Astrocyte of the cerebellum (primary cell): ENCODE results near the gene GAB1.

Source experiments
- DNase-seq: peaks from one replicate; pipeline ENCODE4 v3.0.0-alpha.2; 2011; ENCODE audit warnings: low read depth
- H3K4me3 ChIP-seq: 2 replicates; pipeline ENCODE4 v1.5.1; 2011; ENCODE audit warnings: mild to moderate bottlenecking, low read depth, low read length, moderate library complexity
- in situ Hi-C: cut with HindIII; loops from 2 replicates; pipeline ENCODE4 v1.10.0; 2017; ENCODE audit warnings: low sequenced_read_pairs
- TF ChIP-seq, protein P1 (sequence below): IDR thresholded peaks from 2 replicates; pipeline ENCODE4 v1.5.1; 2012; ENCODE audit warnings: low read length, low read depth, moderate library complexity, mild to moderate bottlenecking; ENCODE audit errors: missing control alignments

Gene GAB1

DNA sequence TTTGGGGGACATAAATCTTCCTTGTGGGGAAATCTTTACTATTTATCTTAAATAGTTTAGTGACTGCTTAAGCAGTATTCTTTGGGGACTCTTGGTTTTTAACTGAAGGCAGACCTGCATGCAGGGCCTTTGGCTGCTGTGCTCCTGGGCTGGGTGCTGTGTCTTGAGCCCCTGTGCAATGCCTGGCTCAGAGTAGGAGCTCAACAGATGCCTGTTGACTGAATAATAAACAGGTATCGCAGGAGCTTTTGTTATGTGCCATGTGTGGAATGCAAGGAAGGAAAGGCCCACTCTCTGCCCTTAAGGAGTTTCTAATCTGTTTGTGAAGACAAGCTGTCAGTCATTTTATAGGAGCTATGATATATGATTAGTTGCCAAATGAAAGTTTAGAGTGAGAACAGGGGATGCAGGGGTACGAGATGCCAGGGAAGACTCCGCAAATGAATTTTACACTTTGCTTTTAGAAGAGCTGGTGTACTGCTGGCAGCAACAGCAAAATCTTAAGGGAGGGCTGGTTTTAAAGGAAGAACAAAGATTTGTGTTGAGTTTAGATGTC, 6.7 kb downstream of the GAB1 start:
- DNase-seq = no peak
- in situ Hi-C loops = no loop called here
- no peak overlapping the region for H3K4me3 ChIP-seq
- TF ChIP-seq, protein P1, sequence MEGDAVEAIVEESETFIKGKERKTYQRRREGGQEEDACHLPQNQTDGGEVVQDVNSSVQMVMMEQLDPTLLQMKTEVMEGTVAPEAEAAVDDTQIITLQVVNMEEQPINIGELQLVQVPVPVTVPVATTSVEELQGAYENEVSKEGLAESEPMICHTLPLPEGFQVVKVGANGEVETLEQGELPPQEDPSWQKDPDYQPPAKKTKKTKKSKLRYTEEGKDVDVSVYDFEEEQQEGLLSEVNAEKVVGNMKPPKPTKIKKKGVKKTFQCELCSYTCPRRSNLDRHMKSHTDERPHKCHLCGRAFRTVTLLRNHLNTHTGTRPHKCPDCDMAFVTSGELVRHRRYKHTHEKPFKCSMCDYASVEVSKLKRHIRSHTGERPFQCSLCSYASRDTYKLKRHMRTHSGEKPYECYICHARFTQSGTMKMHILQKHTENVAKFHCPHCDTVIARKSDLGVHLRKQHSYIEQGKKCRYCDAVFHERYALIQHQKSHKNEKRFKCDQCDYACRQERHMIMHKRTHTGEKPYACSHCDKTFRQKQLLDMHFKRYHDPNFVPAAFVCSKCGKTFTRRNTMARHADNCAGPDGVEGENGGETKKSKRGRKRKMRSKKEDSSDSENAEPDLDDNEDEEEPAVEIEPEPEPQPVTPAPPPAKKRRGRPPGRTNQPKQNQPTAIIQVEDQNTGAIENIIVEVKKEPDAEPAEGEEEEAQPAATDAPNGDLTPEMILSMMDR = no peak

DNA sequence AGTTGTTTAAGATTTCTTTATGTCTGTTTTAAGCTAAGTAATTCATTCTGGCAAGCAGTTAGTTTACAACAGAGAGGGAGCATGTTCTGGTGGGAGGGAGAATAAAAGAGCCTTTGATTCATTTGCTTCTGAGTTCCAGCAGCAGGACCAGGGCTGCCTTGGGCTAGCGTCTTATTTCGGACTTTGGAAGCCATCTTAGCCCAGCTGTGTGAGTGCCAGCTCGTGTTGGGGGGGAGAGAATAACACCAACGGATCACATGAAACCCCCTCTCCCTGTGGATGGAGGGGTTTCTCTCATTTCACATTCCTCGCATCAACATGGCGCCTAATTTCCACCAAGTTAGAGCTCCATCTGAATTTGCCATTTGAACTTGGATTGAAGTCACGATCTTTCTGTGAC, 7.4 kb downstream of the GAB1 start:
- in situ Hi-C loops = no loop called here
- no peak overlapping the region for H3K4me3 ChIP-seq
- TF ChIP-seq, protein P1 = no peak

DNA sequence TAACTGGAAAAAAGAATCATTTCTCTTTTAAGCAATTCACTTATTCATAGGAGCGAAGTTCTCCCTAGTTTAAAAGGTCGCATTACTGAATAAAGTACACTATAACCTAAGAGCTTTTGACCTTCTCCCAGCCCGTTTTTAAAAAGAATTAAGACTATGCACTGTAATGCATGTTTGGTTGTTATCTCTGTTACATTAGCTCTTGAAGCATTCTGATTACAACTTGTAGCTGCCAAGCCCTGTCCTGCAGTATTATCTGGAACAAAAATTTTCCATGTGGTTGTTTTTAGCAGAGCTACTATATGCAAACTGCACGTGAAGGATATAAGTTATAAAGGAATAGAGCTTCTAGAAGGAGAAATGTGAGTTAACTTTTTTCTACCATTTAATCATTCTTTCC, 8.1 kb downstream of the GAB1 start:
- no peak overlapping the region for H3K4me3 ChIP-seq
- TF ChIP-seq, protein P1 = no peak
- in situ Hi-C loops = no loop called here
- DNase-seq = no peak

More for the DNA sequence above, 7.4 kb downstream of the GAB1 start:
- DNase-seq = no peak

DNA sequence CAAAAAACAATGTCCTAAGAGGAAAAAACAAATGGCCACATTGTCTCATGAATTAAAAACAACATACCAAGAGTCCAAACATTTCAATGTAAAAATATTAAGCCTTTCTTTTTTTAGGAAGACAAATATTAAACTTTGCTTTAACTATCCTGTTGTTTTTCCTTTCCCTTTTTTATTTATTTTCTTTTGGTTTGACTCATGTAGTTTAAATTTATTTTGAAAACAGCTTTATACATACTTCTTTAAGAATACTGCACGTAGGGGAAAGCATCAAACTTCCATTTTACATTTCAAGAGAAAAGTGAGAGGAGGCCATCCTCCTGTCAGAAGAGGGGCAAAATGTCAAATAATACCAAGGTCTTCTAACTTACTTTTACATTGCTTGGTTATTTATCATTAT, 8.7 kb downstream of the GAB1 start:
- DNase-seq = no peak
- TF ChIP-seq, protein P1 = no peak
- no peak overlapping the region for H3K4me3 ChIP-seq
- in situ Hi-C loops = no loop called here

DNA sequence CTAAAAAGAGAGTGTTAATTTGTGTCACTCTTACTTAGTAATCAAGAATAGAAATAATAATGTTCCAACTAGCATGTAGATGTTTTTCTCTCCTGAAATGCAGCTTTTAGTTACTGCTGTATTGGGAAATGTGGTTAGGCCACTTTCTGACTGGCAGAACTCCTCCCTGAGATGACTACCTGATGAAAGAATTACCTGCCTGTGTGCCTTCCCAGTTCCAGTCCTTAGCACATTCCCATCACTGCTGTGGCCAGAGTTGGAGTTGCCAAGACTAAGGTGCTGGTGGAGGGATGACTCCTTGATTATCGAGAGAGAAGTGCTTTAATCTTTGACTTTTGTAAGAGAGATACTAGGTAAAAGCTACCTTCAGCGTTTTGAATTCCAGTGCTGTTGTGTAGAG, 9.5 kb downstream of the GAB1 start:
- TF ChIP-seq, protein P1 = no peak
- H3K4me3 ChIP-seq = no peak overlapping the region
- in situ Hi-C loops = no loop called here
- DNase-seq = no peak

DNA sequence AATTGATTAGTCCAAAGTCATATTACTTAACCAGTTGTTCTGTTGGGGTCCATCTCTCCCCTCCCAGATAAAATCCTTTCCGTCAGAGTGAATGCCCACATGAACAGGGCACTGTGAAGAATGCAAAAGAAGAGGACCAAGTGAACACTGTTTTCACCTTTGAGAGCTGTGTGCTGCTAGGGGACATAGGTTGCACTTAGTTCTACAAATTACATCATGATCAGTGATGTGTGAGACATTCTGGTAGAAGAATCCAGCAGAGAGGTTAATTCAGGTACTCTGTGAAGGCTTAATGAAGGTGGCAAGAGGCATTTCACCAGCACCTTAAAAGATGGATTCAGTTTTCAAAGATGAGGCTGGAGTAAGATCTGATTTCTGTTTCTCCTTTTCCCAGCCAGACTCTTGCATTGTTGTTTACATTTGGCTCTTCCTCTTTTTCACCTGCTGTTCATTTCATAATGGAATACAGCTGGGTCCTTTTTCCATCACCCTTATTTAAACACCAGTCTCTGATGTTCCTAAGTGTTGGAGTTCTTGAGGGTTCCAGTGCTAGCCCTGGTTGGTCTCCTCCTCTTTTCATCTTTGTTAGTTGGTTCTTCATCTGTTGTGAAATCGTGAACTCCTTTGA, 10.9 kb downstream of the GAB1 start:
- TF ChIP-seq, protein P1 = no peak
- no peak overlapping the region for H3K4me3 ChIP-seq
- DNase-seq = no peak
- in situ Hi-C loops = no loop called here
